HG03064 (cell line): Measurements from ENCODE around the gene SLC27A6.
"Not testable (repeated sequence)": the region's sequence is repeated elsewhere in the genome, so short reads cannot be mapped to it uniquely, and the experiment has no call there.

Source experiments
- ATAC-seq: cut with Tn5 transposase; IDR thresholded peaks from one replicate; pipeline ENCODE4 v1.9.1; 2021; ENCODE audit warnings: low read depth; ENCODE audit not compliant: unreplicated experiment

SLC27A6 gene

DNA sequence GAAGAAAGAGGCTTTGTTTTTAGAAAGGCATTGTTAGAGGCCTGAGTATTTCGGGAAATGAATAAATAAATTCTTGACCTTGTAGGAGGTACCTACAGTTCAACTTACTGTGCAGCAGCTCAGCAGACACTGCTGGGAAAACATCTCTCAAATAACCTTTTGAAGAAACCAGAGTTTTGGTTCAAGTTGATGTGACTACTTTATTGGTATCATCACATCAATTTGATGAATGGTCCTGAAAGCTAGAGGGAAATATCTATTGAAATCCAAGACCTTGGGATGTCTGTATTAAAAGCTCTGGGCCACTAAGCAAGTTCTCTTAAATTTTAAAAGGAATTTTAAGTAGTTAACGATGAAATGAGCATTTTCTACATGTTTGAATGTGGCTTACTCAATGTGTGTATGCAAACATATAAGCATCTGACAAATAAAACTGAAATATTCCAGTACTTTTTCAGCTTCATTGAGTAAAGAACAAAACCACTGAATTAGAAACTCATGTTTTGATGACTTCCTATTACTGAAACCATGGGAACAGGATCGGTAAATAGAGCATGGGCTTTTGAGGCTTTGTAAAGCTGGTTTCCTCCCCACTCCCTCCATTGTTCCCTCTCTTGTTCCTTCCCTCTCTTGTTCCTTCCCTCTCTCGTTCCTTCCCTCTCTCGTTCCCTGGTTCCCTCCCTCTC, 36.7 kb downstream of the SLC27A6 start:
- no peak for ATAC-seq

DNA sequence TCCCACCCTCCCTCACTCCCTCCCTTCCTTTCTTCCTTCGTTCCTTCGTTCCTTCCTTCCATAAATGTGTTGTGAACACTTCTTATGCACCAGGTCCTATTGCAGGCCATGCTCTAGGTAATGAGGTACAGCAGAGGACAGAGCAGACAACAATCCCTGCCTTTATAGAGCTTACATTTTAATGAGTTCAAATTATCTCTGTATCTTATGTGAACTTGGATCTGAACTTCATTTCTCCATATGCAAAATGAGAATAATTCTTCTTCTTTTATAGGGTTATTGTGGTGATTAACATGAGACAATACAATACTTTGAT, 37.2 kb downstream of the SLC27A6 start:
- no peak for ATAC-seq

DNA sequence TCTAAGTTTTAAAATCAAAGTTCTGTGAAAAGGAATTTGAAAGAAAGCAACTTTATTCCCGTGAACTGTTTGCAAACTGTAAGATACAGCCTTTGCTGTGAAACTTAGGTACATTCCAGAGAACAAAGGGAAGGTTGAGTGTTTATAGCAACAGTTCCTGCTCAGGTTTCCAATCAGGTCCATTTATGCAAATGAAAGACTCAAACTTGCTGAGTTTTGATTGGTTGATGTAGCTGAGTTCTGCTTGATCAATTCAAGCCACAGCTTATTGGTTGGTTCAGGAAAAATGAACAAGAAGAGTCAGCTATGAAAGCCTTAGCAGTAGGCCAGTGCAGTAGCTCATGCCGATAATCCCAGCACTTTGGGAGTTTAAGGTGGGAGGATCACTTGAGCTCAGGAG, 37.9 kb downstream of the SLC27A6 start:
- no peak for ATAC-seq

DNA sequence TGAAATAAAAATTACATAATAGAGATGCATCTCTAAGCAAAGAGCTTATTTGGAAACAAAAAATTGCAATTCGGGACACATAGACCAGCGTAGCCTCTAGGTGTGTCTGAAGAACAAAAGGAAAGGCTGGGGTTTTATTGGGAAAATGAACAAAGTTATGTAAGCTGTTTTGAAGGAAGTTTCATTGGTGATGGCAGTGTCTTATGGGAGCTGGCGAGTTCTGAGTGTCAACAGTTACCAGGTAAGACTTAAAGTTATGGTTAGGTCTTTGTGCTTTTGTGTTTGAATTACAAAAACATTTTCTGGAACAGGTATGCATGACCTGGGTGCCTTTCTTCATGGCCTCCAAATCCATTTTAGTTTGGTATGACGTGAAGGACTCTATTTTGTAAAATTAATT, 48.9 kb downstream of the SLC27A6 start:
- ATAC-seq = no peak

DNA sequence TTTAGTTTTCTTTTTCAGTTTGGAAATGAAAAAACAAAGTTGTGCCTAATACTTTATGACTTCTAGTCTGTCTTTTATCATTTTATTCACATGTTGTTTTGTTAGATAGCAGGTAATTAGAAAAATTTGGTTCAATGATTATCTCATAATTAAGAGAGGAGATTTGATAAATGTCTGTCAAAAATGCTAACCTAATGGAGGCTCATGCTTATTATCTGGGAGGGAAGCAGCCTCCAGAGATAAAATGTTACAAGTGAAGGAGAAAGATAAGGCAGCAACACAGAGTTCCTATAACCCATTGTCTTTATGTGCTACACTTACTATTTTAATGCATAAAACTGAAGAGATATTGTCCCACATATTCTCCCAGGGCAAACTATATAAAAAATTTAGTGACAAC, 53.5 kb downstream of the SLC27A6 start:
- ATAC-seq = no peak

DNA sequence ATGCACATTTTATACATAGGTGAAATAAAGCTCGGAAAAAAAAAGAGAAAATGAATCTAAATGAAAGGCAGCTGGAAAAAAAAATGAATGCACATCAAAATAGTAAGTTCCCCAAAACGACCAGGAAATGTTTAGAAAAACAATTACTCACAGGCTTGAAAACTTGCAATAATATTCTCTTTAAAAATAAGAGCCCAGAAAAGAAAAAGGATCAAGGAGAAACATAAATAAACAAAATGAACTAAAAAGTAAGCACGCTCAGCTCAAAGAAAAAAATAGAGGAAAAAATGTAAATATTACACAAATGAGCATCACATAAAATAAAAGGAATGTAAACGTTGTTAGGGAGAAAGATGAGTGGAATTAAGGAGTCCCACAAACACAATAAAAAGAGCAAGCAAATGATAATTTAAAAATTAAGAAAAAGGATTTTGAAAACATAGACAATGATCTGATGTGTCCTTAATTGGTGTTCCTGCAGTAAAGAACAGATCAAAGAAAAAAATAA, 54.2 kb downstream of the SLC27A6 start:
- ATAC-seq = no peak

DNA sequence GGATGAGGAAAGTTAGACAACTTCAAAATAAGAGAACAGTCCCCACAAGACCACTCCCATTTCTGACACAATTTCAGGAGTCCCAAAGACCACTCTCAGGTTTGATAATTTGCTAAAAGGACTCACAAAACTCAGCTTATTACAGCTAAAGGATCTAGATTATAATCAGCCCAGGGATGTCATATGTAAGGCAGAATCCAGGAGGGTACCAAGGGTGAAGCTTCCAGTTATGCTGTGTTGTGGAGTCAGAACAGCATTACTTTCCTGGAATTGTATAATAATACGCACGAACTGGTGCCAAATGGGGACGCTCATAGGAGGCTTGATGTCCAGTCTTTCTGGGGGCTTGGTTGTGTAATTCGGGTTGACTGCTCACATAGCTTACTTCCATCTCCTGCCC, 55.4 kb downstream of the SLC27A6 start:
- ATAC-seq = no peak

DNA sequence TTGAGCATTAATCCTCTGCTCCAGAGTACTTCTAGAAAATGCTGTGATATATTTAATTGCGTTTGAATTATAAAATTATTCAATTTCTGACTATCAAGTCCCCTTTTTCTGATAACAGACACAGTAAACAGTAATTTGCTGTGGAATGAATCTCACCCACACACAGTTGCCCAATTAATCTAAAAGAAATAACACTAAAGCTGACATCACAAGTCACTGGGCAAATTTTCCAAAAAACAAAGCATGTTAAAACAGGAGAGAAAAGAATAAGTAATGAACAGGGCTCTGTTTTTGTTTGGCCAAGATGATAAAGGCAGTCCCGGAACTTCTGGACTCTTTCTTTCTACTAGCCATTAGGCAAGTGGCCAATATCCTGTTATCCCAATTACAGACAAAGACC, 56.5 kb downstream of the SLC27A6 start:
- no peak for ATAC-seq

DNA sequence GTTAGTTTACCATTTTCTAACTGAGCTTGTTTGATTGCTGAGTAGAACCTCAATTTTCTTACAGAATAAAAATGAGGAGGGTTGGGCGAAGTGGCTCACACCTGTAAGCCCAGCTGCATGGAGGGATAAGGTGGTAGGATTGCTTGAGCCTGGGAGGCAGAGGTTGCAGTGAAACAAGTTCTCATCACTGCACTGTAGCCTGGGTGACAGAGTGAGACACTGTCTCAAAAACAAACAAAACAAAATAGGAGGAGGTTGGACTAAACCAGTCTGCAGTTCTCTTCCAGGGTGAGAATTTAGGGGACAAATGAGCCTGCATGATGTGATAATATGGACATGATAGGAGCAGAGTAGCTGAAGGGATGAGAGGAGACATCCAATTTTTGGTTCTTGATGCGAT, 57.3 kb downstream of the SLC27A6 start:
- no peak for ATAC-seq

DNA sequence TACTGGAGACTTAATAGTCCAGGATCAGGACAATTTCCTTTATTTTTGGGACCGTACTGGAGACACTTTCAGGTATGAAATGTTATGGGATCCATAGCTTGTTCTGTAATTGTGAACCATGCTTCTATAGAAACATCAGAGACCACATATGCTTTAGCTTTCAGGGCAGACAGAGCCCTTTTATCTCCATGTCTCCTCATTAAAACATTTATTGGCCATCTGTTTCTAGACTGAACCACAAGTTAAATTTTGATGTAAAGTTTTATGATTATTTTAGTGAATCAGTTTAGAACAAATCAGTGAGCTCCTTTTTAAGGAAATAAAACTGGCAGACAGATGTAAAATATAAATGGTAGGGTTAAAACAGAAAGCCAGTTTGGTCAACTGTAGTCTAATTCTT, 62.0 kb downstream of the SLC27A6 start:
- ATAC-seq = no peak

DNA sequence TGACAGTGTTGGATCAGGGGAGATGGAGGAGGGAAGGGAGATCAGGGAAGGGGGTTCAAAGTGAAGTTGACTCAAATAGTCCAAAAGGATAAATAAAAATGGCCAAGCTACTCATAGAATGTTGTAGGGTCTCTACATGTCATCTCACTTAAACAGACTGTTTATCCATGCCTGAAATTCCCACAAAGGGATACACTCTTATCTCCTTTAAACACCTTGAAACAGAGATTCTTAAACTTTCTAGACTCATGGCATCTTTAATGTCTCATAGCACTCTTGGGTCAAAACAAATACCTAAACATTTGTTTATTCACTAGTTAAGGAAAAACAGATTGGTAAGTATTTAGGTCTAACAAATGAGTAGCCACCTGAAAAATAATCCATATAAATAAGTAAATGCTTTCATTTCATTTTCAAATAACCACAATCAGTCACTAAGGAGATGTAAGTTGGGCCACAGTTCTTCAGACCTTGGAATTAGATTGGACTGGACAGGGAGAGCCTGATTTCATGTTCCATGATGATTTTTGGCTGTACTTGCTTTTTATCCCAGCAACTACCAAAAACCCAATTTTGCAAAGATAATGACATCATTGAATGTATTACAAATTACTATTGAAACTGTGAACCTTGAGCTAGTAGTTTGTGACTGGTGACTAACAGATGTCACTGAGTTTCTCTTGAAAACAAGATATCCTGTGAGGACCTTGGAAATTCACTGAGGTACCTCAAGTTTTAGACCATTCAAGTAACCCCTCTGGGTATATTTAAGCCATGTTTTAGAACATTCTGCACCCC, 66.8 kb downstream of the SLC27A6 start:
- no peak for ATAC-seq

DNA sequence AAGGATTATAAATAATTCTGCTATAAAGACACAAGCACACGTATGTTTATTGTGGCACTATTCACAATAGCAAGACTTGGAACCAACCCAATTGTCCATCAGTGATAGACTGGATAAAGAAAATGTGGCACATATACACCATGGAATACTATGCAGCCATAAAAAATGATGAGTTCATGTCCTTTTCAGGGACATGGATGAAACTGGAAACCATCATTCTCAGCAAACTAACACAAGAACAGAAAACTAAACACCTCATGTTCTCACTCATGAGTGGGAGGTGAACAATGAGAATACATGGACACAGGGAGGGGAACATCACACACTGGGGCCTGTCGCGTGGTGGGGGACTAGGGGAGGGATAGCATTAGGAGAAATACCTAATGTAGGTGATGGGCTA, 71.0 kb downstream of the SLC27A6 start:
- ATAC-seq = not testable (repeated sequence)

DNA sequence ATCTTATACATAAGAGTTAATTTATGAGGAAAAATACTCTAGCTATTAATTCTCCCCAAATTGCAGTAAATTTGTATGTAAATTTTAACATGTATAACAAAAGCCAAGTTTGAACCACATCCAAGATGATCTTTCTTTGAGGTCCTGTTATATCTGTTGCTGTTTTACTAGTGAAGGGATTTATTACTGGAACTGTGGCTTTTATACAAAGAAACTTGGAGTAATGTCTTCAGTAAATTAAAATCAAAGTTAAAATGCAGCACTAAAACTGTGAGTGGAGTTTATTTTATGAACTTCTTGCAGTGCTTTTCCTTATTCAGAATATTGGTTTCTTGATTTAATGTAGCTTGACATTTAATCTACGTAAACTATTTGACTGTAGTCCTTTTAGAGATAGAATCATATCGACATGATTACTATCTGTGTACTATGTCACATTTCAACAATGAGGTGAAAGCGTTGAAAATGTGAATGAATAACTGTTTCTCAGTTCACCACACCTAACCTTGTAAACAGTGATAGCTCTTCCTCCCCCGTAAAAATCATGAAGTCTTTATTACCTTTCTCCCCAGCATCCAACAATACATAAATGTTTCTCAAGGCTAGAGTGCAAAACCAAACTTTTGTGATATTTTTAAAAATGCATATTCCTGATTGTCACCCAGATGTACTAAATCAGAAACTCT, 76.1 kb downstream of the SLC27A6 start:
- no peak for ATAC-seq

DNA sequence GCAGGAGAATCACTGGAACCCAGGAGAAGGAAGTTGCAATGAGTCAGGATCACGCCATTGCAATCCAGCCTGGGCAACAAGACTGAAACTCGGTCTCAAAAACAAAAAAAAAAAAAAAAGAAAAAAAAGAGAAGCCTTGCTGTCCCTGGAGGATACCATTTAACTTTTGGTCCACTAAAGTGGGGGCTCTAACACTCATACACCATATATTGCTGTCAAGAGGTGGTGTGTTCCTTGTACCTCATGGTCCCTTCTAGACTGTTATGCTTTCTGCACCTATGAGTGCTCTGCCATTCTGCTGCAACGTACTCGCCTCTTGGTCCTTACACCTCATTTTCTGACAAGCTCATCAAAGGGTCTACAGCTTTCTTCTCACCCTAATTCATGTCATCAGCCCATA, 77.0 kb downstream of the SLC27A6 start:
- no peak for ATAC-seq

DNA sequence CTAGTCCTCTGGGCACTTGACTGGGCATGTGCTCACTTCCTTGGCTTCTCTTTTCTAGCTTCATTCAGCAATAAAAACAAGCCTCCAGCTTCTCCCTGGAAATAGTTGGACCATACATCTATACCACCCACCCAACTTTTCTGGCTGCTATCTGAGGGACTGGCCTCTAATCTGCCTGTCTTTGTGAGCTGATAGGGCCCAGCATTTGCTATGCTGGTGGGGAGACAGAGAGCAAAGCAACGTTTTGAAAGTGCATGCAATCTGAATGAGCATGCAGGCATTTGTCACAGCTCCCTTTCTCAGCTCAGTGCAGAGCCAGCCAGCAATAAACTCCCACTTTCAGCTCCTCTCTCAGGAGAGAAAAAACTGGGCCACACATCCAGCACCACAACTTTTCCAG, 78.6 kb downstream of the SLC27A6 start:
- ATAC-seq = no peak

DNA sequence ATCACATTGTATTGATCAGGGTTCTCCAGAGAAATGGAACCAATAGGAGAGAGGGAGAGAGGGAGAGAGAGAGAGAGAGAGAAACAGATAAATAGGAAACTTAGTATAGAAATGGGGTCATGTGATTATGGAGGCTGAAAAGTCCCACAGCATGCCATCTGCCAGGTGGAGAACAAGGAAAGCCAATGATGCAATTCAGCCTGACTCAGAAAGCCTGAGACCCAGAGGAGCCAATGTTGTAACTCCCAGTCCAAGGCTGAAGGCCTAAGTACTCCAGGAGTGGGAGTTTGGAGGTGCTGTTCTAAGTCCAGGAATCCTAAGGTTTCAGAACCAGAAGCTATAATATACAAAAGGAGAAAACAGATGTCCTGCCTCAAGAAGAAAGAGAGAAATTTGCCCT, 80.9 kb downstream of the SLC27A6 start:
- ATAC-seq = no peak

DNA sequence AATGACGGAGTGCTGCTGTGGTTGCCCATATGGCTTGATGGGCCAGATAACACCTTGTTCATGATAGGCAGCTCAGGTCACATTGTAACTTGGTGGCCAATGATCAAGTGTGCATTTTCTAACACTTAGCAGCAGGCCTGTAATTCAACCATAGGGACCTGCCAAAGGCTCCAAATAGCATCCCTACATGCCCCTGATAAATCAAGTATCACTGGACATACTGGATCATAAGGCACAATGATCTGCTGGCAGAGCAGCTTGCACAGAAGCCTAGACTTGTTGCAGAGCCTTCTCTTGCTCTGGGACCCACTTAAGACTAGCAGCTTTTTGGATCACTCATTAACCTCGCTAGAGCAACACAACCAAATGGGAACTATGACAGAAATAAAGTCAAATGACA, 83.2 kb downstream of the SLC27A6 start:
- no peak for ATAC-seq

DNA sequence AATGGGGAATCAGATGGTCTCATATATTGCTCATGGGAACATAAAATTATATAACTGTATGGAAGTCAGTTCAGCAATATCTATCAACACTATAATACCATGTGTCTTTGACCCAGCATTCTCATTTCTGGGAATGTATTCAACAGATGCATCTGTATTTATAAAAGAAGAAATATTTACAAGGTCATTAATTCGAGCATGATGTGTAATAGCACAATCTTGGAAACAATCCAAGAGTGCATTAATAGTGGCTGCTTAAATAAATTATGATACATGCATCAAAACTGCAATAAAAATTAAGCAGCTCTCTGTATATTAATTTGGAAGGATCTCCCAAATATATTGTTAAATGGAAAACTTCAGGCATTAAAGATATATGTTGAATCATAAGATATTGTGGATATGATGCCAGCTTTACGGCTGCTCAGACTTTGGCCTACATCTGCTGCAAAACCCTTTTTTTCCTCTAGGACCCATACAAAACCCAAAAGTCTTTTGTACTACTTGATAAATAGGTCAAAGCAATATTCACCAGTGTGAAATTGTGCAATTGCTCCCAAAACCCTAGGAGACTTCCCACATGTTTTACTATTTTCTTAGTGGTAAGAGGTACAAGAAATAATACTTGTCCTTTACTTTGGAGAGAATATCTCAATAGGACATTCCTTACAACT, 84.0 kb downstream of the SLC27A6 start:
- no peak for ATAC-seq

DNA sequence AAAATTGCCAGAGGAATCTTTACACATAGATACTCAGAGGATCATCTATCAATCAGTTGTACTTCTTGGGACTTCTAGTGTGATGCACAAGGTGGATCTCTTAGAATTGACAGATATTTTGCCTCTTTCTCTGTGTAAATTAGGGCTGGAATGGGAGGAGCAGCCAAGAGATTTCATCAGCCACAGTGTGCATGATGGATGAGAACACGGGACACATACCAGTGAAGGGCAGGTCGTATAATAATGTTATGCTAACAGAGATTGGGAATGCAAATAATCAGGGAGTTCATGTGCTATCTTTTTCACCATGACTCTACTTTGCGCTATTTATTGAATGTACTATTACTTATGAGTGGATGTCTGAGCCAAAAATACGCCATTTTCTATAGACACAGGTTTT, 86.0 kb downstream of the SLC27A6 start:
- no peak for ATAC-seq

DNA sequence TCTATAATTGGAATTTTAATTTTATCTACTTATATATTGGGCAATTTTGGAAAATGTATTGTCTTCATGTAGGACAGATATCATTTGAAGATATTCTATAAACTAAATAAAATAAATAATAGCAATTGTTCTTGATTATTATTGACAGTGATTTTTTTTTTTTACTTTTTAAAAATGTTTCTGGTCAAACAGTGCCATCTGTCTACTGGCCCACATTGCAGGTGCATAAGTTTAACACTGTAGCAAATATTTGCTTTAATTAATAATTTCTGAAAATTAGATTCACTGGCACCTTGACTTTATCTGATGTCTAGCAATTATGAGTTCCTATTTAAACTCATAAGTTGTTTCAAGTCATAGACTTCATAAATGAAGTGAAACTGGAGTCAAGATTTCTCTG, 88.2 kb downstream of the SLC27A6 start:
- ATAC-seq = no peak

DNA sequence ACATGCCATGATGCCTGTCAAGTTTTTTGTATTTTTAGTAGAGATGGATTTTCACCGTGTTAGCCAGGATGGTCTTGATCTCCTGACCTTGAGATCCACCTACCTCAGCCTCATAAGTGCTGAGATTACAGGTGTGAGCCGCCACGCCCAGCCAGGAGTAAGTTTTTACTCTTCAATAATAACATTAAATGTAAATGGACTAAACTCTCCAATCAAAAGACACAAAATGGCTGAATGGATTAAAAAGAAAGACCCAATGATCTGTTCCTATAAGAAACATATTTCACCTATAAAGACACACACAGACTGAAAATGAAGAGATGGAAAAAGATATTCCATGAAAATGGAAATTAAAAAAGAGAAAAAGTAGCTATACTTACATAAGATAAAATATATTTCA, 92.0 kb downstream of the SLC27A6 start:
- no peak for ATAC-seq
